ENCODE data around the gene MUC13.

DNA sequence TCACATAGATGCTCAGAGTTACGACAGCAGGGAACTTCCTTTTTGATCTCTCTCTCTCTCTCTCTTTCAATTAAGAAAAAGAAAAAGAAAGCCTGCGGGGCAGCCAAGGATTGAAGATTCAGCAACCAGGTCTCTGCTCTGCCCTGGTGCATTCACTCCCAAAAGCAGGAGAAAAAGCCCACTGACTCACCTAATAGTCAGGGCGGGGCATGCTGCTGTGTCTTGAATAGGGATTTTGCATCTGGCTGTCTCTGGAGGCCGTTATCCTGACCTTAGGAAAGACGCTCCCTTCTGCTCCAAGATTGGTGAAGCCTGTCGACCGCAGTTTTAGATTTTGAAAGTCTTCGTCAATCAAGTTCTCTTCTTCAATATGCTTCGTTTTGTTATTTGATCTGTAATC, 26.6 kb downstream of the MUC13 start:
- TF ChIP-seq, protein P1, sequence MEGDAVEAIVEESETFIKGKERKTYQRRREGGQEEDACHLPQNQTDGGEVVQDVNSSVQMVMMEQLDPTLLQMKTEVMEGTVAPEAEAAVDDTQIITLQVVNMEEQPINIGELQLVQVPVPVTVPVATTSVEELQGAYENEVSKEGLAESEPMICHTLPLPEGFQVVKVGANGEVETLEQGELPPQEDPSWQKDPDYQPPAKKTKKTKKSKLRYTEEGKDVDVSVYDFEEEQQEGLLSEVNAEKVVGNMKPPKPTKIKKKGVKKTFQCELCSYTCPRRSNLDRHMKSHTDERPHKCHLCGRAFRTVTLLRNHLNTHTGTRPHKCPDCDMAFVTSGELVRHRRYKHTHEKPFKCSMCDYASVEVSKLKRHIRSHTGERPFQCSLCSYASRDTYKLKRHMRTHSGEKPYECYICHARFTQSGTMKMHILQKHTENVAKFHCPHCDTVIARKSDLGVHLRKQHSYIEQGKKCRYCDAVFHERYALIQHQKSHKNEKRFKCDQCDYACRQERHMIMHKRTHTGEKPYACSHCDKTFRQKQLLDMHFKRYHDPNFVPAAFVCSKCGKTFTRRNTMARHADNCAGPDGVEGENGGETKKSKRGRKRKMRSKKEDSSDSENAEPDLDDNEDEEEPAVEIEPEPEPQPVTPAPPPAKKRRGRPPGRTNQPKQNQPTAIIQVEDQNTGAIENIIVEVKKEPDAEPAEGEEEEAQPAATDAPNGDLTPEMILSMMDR (IDR thresholded peaks at IDR 0.05) = no peak
- TF ChIP-seq POLR2A (IDR thresholded peaks at IDR 0.05) = no peak
